NCI-H226 (cell line): ENCODE results near the gene PPP4R4.
"Not testable (repeated sequence)": the region's sequence is repeated elsewhere in the genome, so short reads cannot be mapped to it uniquely, and the experiment has no call there.

Source experiments
- DNase-seq: peaks from one replicate; pipeline ENCODE4 v3.0.0-alpha.2; 2015

PPP4R4 gene

DNA sequence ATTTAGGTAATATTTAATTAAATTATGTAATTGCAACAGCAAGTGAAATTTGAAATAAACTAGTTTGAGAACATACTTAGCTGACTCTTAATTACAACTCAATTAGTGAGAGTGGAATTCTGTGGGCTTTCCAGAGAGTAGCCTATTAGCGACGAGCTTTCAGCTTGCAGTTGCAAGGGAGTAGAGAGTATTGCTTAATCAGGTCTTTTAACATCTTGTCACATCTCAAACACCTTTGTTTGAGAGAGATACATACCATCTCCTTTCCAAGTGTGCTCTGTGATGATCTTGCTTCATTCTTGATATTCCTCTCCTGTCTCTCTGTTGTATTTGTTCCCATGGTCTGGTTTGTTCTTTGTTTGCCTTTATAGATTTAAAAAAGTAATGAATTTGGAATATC, 7.7 kb downstream of the PPP4R4 start:
- no peak for DNase-seq

DNA sequence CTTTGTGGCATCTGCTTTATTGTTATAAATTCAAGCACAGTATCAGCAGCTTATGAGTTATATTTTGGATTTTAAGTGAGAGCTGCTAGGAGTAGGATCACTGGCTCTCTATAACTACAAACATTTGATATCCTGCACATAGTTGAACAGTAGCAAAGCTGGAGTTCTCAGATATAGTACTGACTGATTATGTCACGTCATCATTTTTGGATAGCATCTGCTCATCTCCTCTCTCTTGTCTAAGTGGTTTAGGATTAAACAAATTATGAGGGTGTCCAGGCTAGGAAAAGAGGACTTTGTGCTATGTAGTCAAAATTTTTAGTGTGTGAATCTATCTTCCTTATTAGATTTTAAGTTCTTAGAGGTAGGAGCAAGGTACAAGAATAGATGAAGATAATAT, 18.4 kb downstream of the PPP4R4 start:
- no peak for DNase-seq

DNA sequence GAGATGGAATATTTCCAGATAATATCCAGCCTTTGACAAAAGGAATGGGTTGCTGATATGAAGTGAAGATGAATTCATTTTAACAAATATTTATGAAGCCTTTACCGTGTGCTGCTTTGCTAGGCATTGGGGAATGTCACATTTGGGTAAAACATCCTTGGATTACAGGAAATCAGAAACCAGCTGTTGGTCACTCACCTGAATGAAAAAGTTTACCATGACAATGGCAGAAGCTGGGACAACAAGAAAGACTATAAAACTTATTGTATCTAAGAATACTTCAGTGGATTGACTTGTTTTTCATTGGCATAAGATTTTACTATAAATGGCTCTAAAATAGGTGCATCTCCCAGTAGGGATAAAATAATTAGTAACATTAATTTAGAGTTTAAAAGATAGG, 19.7 kb downstream of the PPP4R4 start:
- no peak for DNase-seq

DNA sequence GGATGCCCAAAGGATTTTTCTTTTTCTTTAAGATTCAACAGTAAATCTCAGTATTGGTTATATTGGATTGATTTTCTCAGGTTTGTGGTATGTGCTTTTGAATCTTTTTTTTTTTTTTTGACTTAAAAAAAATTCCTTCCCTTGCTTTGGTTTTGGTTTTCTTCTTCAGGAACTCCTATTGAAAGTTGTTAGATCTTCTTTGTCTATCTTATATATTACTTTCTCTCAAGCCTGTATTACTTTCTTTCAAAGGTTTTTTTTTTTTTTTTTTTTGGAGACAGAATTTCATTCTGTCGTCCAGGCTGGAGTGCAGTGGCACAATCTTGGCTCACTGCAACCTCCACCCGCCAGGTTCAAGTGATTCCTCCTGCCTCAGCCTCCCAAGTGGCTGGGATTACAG, 21.9 kb downstream of the PPP4R4 start:
- no peak for DNase-seq

DNA sequence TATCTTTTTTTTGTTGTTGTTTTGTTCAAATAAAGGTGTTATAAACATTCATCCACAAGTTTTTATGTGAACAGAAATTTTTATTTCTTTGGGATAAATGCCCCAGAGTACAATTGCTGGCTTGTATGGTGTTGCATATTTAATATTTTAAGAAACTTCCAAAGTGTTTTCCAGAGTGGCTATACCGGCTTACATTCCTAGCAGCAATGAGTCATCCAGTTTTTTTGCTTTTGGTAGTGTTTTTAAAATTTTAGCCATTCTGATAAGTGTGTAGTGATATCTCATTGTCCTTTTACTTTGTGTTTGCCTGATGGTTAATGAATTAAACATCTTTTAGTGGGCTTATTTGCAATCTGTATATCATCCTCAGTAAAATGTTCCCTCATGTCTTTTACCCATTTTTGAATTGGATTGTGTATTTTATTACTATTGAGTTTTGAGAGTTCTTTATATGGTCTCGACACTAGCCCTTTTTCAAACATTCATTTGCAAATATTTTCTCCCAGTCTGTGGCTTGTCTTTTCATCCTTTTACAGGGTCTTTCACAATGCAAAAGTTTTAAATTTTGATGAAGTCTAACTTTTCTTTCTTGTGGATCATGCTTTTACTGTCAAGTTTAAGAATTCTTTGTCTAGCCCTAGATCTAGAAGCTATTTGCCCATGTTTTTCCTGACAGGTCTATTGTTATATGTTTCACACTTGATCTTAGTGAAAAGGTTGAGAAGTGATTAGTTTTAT, 29.5 kb downstream of the PPP4R4 start:
- no peak for DNase-seq

DNA sequence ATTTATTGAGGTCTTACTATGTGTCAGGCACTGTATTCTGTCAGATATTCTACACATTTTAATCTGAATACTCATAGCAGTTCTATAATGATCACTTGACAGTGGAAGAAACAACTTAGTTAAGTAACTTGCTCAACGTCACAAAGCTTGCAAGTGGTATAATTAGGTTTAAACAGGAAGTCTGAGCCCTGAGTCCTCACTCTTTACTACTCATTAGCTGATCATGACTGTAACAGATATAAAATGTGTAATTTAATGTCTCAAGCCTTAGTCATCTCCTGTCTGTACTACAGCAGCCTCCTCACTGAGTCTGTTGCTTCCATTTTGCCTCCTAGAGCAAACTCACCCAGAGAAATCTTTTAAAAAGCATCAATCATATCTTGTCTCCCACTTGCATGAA, 38.9 kb downstream of the PPP4R4 start:
- DNase-seq: peak; percentile 72

DNA sequence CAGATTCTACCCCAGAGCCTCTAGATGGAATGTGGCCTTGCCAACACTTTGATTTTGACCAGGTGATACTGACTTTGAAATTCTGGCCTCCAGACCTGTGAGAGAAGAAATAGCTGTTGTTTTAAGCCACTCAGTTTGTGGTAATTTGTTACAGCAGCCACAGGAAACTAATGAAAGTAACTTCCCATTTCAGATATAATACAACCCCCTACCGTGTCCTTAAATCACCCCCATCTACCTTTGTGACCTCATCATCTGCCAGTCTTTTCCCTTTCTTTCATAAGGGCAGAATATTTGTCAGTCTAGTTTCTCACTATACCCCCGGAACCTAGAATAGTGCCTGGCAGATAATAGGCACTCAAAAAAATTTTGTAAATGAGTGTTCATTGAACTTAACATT, 39.6 kb downstream of the PPP4R4 start:
- no peak for DNase-seq

DNA sequence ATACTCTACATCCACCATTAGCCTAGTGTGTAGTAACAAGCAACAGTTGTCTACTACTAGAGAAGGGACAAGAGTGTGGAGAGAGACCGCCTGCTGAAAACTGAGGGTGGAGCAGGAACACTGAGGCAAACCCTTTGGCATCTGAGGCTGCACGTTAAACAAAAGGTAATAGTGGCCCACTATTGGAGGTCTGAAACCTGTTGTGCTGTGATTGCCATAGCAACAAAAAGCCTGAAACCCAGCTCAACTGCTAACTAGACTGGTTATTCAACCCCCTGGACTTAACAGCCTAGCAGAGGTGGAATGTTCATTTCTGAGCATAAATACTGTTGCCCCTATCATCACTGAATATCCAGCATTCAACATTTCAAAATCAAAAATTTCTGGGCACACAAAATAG, 43.0 kb downstream of the PPP4R4 start:
- no peak for DNase-seq

DNA sequence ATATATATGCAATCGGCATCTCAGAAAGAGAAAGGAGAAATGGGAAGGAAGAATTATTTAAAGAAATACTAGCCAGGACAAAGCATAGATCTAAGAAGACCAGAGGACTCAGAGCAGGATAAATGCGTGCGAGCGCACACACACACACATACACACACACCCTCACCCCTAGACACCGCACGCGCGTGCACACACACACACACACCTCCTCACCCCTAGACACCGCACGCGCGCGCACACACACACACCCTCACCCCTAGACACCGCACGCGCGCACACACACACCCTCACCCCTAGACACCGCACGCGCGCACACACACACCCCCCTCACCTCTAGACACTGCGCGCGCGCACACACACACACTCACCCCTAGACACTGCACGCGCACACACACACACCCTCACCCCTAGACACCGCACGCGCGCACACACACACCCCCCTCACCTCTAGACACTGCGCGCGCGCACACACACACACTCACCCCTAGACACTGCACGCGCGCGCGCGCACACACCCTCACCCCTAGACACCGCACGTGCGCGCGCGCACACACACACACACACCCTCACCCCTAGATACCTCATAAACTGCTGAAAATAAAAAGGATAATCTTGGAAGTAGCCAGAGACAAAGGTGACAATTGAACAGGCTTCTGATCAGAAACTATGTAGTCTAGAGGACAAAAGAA, 44.2 kb downstream of the PPP4R4 start:
- DNase-seq: not testable (repeated sequence)

DNA sequence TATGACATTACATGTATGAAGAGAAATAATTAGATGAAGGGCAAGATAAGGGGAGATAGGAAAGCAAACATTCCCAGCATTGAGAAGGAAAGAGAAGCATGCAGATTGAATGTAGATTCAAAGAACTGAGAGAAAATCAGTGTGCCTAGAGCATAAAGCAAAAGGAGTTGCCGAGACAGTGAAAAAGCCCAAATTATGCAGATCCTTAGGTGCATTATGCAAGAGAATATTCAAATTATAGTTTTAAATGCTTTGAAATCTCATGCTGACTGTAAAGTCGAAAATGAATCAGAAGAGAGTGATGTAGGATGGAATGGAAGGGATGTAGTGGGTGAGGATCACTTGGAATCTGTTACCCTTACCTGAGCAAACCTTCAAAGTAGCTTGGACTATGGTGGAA, 49.9 kb downstream of the PPP4R4 start:
- no peak for DNase-seq

DNA sequence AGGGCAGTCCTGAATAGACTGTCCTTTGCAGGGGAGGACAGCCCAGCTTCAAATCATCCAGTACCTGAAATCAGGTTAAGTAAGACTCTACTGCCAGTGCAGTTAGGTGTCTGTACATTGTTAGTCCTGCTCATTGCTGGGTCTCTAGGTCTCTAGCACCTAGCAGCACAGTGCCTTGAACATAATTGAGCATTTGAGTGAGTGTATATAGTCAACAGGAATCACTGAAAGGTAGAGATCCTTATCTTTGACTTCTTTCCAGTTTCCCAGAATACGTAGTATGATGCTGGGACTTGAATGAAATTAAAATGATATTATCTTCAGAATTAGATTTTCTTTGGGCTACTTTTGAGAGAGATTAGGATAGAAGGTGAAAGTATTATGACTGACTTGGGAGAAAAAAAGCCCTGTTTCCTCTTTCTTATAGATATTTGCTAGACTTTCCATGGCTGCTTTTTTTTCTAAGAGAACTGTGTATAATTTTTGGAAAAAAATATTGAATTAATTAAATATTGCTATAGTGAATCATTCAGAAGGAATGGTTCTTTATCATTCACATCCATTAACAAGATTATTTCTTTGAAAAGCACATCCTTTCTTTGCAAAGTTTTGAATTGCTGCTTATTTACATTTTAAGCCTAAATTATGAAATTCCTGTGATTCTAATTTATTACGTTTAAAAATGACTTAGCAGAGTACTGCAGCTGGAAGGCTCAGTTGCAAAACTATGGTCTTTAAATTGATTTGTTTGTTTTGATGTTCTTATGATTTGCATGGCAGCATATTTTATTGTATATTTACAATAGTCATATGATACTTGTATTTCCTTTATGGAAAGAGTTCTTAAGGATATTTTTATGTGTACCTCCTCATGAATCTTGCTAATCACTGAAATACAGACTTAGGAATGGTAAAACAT, 51.6 kb downstream of the PPP4R4 start:
- no peak for DNase-seq

DNA sequence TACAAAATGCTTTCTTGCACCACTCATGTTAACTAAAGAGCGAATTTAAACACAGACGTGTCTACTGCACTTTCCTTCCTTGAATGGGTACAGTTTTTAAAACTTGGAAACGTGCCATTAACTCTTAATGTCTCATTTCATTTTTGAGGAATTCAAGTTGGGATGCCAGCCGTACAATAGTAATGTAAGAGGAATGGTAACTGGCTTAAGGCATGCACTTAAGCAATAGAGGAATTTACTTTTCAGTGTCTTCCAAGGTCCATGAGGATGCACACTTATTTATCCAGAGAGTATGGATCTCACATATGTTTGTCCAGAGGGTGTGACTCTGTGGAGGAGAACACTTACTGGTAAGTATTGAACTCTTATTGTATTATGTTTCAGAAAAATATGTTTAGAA, 52.9 kb downstream of the PPP4R4 start:
- DNase-seq: peak; percentile 30

DNA sequence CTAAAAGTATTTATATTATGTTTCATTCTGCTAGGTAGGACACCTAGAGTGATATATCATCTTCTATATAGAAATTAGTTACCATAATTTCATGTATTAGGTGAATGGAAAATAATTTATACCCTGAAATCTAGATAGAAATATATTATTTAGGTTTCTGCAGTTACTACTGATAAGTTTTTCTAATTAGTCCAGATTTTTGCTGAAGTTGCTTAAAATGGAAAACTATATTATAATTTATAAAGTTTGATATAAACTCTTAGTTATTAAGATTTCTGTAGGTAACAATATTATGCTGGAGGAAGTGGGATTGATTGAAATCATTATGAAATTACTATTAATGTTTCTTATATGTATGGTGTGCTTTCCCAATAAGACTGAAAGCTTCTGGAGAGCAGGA, 62.9 kb downstream of the PPP4R4 start:
- DNase-seq: no peak

DNA sequence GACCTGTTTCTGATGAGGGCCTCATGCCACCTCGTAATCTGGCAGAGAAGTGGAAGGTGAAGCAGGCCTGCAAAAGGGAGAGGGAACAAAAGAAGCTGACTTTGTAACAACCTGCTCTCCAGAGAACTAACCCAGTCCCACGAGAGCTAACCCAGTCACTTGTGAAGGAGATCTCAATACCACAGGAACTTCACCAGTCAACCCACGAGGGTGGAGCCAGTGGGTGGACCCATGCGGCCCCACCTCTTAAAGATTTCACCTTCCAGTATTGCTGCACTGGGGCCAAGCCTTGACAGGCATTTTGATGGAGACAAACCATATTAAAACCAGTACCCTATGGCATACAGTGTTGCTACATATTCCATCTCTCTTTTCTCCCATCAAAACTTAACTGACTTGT, 63.9 kb downstream of the PPP4R4 start:
- DNase-seq: no peak

DNA sequence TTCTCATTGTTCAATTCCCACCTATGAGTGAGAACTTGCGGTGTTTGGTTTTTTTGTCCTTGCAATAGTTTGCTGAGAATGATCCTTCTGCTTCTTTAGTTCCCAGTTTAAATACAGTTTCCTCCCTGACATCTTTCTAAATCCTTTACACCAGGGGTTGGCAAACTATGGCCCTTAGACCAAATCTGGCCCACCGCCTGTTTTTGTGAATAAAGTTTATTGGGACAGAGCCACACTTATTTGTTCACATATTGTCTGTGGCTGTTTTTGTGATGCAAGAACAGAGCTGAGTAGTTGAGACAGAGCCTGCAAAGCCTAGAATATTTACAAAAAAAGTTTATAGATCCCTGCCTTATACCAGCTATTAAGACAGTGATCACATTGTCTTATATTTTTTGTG, 65.3 kb downstream of the PPP4R4 start:
- DNase-seq: no peak

DNA sequence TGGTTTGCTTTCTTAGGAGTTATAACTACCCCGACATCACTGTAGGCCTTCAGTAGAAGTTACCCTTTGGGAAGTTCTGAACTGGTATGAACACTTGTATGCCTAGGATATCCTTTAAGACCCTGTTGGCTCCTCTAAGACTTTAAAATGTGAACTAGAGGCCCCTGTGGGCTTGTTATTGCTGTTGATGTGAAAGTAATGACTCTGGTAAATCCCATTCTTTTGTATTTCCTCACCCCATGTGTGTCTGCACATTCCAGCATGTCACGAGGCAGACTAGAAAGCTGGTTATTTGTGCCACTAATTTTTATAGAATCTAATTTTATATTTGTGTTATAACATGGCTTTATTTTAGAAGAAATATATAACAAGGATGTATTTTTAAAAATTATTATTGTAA, 70.1 kb downstream of the PPP4R4 start:
- no peak for DNase-seq

DNA sequence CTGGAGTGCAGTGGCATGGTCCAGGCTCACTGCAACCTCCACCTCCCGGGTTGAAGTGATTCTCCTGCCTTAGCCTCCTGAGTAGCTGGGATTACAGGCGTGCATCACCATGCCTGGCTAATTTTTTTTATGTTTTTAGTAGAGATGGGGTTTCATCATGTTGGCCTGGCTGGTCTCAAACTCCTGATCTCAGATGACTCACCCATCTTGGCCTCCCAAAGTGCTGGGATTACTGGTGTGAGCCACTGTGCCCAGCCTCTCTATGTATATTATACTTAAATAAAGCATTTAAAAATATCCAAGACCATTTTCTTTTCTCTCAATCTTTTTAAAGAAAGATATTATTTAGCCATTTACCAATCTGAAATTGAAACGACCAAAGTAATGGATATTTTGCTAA, 90.1 kb downstream of the PPP4R4 start:
- not testable (repeated sequence) for DNase-seq

DNA sequence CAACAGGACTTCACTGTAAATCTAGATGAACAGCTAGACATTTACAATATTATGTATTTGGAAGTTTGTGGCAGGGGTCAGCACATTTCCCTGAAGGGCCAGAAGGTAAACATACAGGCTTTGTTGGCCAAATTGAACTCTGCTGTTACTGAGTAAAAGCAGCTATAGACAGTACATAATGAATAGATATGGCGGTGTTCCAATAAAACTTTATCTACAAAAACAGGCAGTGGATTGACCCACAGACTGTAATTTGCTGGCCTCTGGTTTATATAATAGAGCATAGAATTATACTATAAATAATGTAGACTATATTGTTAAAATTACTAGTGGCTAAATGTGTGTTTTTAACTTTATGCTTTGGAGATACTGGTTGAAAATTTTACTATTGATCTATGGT, 93.2 kb downstream of the PPP4R4 start:
- DNase-seq: no peak

DNA sequence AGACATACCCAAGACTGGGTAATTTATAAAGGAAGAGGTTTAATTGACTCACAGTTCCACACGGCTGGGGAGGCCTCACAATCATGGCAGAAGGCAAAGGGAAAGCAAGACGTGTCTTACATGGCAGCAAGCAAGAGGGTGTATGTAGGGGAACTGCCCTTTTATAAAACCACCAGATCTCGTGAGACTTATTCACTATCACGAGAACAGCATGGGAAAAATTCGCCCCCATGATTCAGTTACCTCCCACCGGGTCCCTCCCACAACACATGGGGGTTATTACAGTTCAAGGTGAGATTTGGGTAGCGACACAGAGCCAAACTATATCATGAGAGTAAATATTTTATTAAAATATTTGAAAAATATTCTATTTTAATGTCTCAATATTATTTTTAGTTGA, 94.5 kb downstream of the PPP4R4 start:
- DNase-seq: not testable (repeated sequence)

DNA sequence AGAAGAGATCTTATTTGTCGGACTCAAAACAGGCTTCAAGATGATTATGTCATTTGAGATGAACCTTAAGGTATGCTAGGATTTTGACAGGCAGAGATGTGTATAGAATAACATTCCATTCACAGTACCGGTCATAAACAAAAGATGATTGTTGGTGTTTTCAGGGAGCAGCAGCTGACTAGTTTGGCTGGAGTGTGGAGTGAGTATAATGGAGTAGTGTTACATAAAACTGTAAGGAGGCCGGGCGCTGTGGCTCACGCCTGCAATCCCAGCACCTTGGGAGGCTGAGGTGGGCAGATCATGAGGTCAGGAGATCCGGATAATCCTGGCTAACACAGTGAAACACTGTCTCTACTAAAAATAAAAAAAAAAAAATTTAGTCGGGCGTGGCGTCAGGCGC, 95.0 kb downstream of the PPP4R4 start:
- DNase-seq: peak; percentile 6

DNA sequence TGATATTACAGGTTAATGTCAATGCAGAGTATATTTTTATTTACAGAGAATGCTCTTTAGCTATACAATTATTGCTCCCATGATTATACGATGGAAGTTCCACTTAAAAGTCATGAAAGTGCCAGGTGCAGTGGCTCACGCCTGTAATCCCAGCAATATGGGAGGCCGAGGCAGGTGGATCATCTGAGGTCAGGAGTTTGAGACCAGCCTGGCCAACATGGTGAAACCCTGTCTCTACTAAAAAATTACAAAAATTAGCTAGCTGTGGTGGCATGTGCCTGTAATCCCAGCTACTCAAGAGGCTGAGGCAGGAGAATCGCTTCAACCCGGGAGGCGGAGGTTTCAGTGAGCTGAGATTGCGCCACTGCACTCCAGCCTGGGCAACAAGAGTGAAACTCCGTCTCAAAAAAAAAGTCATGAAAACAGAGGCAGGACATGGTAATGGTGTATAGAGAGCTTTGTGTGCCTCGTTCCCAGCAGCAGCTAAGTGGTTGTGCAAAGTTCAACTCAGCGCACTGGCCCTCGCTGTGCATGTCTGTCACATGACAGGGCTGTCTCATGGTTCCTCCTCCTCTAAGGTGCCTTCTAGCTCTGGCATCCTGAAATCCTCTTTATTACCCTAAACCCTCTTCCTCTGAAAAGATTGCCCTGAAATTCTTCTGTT, 102.9 kb downstream of the PPP4R4 start:
- not testable (repeated sequence) for DNase-seq

DNA sequence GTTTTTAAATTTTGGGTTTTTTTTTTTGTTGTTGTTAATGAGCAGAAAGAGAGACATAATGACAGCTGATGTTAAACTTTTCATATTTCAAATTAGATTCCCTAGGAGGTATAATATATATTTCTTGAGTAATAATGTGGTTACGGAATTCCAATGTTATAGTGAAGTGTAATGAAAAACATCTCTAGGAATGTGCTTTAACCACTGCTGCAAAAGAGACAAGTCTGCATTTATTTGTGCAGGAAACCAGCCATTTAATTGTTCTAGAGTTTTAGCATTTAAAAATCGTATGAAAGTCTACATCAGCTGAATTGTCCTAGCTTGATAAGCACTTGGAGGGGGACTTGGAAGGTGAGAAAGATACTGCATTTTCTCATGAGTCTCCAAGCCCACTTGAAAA, 104.6 kb downstream of the PPP4R4 start:
- DNase-seq: no peak
